ENCODE data around the gene LIMK2.
"Not testable (repeated sequence)": the region's sequence is repeated elsewhere in the genome, so short reads cannot be mapped to it uniquely, and the experiment has no call there.

LIMK2 gene

DNA sequence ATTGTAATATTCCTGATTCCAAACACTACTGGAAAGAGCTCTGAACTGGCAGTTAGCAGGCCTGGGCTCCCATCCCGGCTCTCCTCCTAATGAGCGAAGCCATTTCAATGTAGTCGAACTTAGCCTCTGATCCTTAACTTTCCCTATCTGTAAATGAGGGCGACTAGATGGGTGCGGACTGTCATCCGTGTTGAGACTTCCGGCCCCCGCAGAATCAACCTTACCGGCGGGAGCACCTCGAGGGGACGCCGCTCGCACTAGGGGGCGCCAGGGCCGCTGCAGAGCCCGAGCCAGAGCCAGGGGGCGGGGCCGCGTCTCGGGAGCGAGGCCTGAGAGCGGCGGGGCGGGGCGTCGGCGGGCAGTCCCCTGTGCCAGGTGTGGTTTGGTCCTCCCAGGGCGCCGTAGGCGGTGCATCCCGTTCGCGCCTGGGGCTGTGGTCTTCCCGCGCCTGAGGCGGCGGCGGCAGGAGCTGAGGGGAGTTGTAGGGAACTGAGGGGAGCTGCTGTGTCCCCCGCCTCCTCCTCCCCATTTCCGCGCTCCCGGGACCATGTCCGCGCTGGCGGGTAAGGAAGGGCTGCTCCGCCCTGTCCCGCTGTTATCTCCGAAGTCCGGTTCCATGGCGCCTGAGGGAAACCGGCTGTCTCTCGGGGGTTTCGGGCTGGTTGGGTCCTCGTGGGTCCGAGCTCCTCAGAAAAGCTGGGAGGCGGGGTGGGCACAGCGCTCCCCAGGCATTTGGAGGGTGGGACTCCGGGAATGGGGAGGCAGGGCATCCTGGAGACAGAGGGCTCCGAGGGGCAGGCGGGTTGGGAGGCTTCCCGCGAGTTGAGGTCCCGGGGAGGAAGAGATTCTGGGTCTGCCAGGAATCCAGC, at the start of gene LIMK2:
LIMK2 (plus strand) TSS at position 437 of the 869 bp plus-strand sequence; CDS start at position 548, 111 bp downstream.
- peak; percentile 55 for DNase-seq (ENCODE audit: low read depth)

- DNase-seq (ENCODE audit: low read depth) = no peak
These were observed 41.1 kb upstream of the LIMK2 start for GRCh38 chr22:31170971-31171370.

GRCh38 chr22:31171734-31172133, 40.4 kb upstream of the LIMK2 start:
- not testable (repeated sequence) for DNase-seq (ENCODE audit: low read depth)

GRCh38 chr22:31173386-31174145, 38.5 kb upstream of the LIMK2 start:
- DNase-seq (ENCODE audit: low read depth) = peak; percentile 23

- no peak for DNase-seq (ENCODE audit: low read depth)
These were observed 35.2 kb upstream of the LIMK2 start for GRCh38 chr22:31176923-31177322.

DNA sequence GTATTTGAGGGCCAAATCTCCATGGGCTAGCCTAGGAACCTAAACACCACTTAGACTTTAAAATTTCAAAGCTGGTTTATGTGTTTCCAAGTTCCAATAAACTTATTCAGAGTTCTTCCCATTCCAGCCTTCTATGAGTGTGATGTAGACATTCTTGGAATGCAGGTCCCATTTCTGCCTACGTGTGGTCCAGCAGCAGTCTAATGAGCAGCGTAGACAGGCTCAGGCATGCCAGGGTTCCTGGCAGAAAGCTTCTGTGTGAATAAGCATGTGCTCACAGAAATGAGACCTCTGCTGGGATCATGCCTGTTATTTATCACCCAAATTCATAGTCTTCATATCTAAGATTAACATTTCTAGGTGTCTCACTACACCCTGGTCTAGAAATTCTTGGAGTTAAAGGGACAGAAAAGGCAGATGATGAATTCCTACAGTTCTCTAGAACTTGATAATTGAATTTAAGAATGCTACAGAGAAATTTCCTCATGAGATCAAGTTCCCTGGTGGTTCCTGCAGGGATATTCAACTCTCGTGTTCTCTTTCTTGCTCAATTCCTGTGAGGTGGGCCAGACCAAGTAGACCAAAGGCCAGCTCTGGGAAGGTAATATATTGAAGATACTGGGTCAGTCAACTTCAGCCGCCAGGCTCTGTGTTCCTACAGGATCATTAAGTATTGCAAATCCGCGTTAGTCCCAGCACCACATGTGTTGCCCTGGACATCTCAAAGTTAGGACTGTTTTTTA, 34.5 kb upstream of the LIMK2 start:
- DNase-seq (ENCODE audit: low read depth) = peak; percentile 22

DNA sequence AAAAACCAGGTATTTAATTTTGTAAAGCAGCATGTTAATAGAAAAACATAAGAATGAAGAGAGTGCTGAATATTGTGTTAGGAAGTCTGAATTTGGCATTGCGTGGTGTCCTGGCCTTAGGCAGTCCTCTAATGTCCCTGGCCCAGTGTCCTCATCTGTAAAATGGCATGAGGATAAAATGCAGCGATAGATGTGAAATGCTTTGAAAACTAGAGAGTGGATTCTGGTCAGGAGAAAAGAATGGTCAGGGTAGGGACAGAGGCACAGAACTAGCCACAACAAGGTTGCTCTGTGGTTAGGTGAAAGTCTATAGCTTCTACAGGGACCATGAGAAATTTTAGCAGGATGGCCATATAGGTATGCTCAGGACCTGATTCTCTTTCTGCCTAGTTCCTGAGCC, 33.2 kb upstream of the LIMK2 start:
- no peak for DNase-seq (ENCODE audit: low read depth)

DNA sequence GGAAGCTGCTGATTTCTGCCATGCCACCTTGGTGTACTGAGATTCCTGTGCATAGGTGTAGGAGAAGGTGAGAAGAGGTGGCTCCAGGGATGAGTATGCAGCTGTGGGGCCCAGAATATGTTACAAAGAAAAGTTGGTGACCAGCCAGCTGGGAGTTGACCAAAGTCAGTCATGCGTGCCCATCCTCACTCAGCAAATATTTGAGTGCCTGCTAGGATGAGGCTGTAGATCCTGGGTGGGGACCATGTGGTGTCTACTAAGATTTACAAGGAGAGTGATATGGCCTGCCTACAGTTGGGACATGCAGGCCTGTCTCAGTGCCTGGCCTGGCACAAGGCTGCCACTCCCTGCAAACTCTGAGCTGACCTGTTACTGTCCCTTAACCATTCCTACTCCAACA, 32.8 kb upstream of the LIMK2 start:
- no peak for DNase-seq (ENCODE audit: low read depth)

GRCh38 chr22:31184015-31184414, 28.1 kb upstream of the LIMK2 start:
- DNase-seq (ENCODE audit: low read depth) = no peak

DNA sequence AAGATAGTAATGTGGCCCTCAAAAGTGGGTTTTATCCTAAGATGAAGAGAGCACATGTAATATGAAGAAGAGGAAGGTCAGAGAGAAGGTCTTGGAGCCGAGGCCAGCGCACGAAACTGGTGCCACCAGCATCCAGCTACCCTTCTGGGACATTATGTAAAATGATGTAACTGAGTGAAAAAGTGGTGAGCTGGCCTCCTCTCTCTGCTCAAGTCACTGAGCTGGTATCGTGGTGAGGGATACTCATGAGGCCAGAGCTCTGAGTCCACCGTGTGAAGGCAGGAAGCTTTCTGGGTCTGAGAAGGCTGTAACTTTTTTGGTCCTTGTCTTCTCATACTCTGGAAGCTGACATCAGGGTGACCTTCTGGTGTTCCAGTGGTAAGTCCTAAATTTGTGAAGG, 27.0 kb upstream of the LIMK2 start:
- DNase-seq (ENCODE audit: low read depth) = peak; percentile 49

DNA sequence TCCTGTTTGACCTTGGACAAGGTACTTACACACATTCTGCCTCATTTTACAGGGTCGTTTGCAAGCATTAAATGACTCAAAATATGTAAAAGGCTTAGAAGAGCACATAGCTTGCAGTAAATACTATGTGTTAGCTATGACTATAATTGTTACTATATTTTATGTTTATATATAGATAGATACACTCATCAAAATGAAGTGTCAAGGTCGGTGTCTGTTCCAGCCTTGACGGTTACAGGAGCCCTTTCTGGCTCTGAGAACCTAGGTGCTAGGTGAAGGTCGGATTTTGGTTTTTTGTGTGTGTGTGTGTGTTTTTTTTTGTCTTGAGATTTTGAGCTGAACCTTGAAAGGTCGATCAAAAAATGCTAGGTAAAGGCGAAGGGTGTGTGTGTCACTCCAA, 24.5 kb upstream of the LIMK2 start:
- DNase-seq (ENCODE audit: low read depth) = no peak

GRCh38 chr22:31192513-31192912, 19.6 kb upstream of the LIMK2 start:
- DNase-seq (ENCODE audit: low read depth) = peak; percentile 78

DNA sequence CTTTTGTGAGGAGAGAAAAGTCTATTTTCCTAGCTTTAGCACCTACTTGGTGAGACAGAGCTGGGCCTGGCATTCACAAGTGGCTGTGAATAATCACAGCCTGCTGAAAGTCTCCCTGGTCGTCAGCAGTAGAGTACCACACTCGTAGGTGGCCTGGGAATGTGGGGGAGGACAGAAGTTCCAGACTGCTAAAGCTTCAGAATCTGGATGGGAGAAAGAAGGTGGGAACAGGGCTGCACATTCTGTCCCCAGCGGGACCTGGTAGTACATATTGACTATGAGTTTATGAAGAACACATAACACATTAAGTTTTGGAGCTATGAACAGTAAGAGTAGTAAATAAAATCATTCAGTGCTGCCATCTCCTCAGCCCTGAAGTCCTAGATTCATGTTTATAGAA, 19.0 kb upstream of the LIMK2 start:
- DNase-seq (ENCODE audit: low read depth) = no peak

- not testable (repeated sequence) for DNase-seq (ENCODE audit: low read depth)
These were observed 17.4 kb upstream of the LIMK2 start for GRCh38 chr22:31194681-31195080.

GRCh38 chr22:31199187-31199586, 12.9 kb upstream of the LIMK2 start:
- DNase-seq (ENCODE audit: low read depth) = no peak

GRCh38 chr22:31204352-31204984, 7.6 kb upstream of the LIMK2 start:
- not testable (repeated sequence) for DNase-seq (ENCODE audit: low read depth)

GRCh38 chr22:31205059-31205458, 7.0 kb upstream of the LIMK2 start:
- DNase-seq (ENCODE audit: low read depth) = not testable (repeated sequence)

- not testable (repeated sequence) for DNase-seq (ENCODE audit: low read depth)
These were observed 5.6 kb upstream of the LIMK2 start for GRCh38 chr22:31206460-31206859.

DNA sequence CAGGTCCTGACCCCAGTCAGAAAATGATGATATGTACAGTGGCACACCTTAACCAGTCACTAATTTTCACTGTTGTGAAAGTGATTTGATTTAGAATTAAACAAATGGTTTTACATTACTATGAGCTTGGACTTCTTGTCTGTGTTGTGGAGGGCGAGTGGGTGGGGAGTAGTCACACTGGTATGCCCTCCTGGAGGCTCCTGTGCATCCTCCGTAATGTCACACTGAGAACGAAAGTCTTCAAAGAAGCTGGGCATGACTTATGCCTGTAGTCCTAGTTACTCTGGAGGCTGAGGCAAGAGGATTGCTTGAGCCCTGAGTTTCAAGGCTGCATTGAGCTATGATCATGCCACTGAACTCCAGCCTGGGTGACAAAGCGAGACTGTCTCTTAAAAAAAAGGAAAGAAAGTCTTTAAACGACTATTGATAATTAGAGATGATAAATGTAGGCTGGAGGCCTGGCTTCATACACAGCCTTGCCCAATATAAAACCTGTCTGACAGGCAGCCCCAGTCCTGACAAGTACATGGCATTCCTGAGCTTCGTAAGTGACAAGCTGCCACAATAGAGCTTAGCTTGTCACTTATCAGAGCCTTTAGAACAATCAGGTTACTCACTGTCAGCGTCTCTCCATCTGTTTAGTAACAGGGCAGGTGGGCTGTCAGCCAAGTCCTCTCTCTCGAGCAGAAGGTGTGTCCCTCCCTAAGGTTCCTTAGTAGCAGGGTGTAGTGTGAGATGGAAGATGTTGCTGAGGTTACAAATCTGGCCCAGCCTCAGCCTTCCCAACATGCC, 5.0 kb upstream of the LIMK2 start:
- DNase-seq (ENCODE audit: low read depth) = no peak

- DNase-seq (ENCODE audit: low read depth) = no peak
These were observed 1.3 kb upstream of the LIMK2 start for GRCh38 chr22:31210556-31211421.

All from fibroblast of the conjunctiva (primary cell).